Adrenal gland (tissue), 5 donors: ENCODE data around the gene GLIS1.

Source experiments
- CTCF ChIP-seq, 6 experiments: fragments of 450-650 bp in 4 of 6; fragments of 200-600 bp in 2 of 6; sonication (generic) in 1 of 6; IDR thresholded peaks; 1 replicate in 5 of 6; 2 replicates in 1 of 6; pipeline versions ENCODE4 v1.5.1 to v1.8.0; 2016 to 2021; ENCODE audit warnings: antibody characterized with exemption in 6 of 6, mild to moderate bottlenecking in 2 of 6, moderate library complexity in 1 of 6
- POLR2A ChIP-seq, 2 donors: fragments of 450-650 bp; IDR thresholded peaks; one replicate each; pipeline ENCODE4 v1.6.1; 2017; ENCODE audit warnings: antibody characterized with exemption in 2 of 2, mild to moderate bottlenecking in 2 of 2, moderate library complexity in 1 of 2
- donor health status: DM: no; HTN: no; CAD: no.

- TF ChIP-seq CTCF (IDR thresholded peaks at IDR 0.05), result no peak
- TF ChIP-seq POLR2A (IDR thresholded peaks at IDR 0.05), result no peak
These were observed 163.0 kb downstream of the GLIS1 start for GRCh38 chr1:53575955-53576320.
